CD4-positive, alpha-beta T cell treated with Interferon gamma for 1 hour (primary cell): ENCODE measurements around the gene UVRAG.
A peak's percentile ranks its signal among the peaks of the same experiment; 100 is the strongest.

Experiments
- DNase-seq: peaks from one replicate; pipeline ENCODE4 v3.0.0-alpha.2; 2020

UVRAG gene

GRCh38 chr11:75814677-75815344 is at the start of gene UVRAG:
Gene UVRAG, plus strand, starts transcription at chr11:75815210. Its CDS starts 198 bp downstream, at chr11:75815408.
- peak; percentile 99 for DNase-seq

DNA sequence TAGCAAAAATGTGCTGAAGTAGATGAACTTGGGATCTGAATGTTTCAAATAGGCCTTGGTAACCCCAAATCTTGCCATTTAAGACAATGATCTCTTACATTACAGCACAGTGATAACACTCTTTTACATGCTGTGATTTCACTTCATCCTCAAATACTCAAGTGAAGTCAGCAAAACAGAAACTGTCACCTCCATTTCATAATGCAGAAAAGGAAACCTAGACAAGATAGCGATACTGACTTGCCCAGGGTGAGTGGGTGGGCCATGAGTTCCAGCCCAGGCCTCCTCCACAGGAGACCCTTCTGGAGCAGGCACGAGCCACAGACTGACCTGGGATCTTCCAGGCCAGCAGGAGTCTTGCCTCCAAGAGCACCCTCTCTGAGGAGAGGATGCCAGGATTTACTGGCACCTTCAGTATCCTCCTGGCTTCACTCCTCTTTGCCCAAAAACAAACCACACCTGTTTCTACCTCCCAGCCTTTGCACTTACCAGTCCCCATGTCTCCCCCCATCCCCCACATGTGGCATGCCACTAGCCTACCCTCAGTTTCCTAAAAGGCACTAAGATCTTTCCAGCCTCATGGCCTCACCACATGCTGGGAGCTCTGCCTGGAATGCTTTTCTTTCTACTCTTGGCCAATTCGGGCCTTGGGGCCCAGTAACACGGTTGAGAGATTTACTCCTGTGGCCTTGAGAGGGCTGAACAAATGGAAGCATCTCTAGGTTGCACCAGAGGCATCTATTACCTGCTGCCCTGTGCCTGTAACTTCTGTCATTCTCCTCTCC is 48.4 kb upstream of the UVRAG start:
- no peak for DNase-seq

GRCh38 chr11:75767228-75767572 is 47.8 kb upstream of the UVRAG start:
- no peak for DNase-seq

GRCh38 chr11:75767793-75768111 is 47.3 kb upstream of the UVRAG start:
- DNase-seq = no peak

GRCh38 chr11:75768112-75768908 is 46.7 kb upstream of the UVRAG start, which contains the start of gene DGAT2:
Gene DGAT2, plus strand, starts transcription at chr11:75768778. Its CDS starts 214 bp downstream, at chr11:75768992.
- DNase-seq = peak; percentile 70

DNA sequence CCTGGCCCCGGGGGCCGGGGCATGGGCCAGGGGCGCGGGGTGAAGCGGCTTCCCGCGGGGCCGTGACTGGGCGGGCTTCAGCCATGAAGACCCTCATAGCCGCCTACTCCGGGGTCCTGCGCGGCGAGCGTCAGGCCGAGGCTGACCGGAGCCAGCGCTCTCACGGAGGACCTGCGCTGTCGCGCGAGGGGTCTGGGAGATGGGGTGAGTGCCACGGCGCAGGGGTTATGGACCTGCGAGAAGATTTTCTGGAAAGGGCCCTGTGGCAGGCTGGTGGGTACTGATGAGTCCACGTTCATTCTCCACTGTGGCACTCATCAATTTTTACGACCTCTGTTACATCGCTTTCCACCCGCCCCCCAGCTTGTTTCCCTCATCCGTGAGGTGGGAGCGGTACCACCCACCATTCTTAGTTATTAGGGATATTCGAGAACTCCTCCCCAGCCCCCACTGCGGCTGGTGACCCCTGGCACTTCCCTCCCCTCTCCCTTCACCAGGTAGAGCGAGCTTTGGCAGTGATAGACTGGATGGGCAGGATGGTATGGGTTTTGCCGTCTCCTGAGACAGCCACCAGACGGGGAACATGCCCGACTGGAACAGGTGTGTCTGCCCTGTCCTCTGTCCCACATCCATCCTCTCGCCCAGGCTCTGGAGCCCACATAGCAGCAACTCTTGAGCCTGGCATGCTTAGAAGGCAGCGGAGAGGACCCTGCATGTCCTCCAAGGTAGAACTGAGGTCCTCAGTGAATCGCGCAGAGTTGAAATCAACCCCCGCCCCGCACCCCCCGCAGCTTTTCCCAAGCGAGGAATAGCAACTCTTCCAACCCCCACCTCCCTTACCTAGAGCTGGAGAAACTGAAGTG is 45.9 kb upstream of the UVRAG start:
- no peak for DNase-seq

GRCh38 chr11:75770102-75770501 is 44.9 kb upstream of the UVRAG start:
- no peak for DNase-seq

DNA sequence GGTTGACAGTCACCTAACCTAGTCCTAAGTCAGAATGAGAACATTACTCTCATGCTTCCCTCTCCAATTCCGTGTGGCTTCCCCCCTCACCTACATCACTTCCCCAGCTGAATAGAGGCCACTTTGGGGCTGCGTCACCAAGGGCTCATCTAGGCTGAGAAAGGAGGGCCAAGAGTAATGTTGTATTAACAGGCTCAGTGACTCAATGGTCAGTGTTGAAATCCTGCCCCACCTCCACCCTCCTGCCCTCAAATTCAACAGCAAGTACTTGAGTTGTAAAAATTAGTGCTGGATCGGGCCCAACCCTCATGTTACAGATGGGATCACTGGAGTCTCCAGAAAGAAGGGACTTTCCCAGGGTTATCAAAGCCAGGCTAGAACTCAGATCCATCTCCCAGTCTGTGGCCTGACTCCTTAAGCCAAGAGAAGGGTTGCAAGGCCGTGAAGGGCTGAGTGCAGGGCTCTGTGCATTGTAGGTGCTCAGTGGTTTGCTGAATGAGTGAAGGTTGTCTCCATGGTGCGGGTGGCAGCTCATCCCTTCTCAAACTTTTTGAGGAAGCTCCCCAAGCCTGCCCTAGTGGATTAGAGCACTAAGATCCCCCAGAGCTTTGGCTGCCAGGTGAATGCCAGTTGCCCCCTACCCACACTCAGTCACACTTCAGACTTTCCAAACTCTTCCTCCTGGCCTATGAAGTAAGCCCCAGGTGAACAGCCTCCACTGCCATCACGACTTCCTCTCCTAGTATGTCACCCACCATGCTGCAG is 43.2 kb upstream of the UVRAG start:
- peak; percentile 73 for DNase-seq

GRCh38 chr11:75773595-75774353 is 41.2 kb upstream of the UVRAG start:
- peak; percentile 72 for DNase-seq

- DNase-seq = no peak
Measured at GRCh38 chr11:75775056-75775455, 40.0 kb upstream of the UVRAG start.

DNA sequence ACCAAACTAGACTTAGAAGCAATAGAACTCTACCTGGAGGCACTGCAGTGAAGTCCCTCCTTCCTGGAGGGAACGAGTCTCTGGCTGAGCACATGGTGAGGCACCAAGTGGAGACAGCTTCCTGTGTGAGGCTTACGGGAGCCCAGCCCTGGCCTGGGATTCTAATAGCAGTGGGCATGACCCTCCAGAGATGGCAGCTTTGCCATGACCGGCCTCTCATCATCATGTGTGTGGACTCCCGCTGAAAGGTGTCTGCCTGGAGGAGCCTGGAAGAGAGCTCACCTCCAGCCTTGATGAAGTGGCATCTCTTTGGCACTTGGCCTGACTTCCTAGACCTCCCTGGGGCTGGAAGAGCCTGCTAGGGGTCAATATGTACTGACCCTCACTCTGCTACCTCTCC is 38.5 kb upstream of the UVRAG start:
- DNase-seq = no peak

DNA sequence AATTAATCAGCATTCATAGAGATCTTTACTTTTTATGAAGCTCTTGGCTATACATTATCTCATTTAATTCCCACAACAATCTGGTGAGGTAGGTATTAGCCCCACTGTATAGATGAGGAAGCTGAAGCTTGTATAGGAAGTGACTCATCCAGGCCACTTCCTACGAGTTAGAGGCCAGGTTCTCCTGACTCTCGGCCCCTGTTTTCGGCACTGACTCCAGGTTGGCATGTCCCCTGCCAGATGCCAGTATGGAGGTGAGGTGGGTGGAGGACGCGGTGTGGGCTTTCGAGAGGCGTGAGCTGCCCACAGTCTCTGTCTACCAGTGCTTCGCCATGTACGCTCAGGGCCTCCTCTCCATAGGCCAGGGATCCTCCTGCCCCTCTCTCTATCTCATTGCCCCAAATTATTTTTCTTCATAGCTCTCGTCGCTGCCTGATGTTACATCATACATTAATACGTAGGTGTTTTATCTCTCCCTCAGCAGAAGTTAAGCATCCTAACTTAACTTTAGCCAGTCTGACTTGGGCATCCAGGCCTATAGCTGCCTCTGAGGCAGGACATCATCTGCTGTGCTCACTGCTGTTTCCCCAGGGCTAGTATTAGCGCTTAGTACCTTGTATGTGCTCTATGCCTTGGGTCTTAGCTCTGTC is 37.4 kb upstream of the UVRAG start:
- DNase-seq = peak; percentile 19

DNA sequence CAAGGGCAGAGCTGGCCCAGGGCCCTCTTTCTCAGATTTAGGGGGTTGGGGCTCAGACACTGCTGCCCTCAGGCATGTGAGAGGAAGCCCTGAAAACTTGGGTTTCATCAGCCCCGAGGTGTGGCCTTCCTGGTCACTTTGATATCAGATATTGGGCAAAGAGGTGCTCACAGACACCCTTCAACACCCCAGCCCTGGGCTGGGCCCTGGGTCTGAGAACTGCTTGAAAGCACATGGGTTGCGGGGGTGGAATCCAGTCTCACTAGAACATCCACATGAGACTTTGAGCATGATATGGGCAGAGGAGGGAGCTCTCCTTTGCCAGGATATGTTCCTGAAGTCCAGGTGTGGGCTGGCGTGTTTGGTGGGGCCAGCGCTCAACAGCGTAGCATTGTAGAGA is 36.0 kb upstream of the UVRAG start:
- no peak for DNase-seq

GRCh38 chr11:75779960-75780359 is 35.0 kb upstream of the UVRAG start:
- no peak for DNase-seq

DNA sequence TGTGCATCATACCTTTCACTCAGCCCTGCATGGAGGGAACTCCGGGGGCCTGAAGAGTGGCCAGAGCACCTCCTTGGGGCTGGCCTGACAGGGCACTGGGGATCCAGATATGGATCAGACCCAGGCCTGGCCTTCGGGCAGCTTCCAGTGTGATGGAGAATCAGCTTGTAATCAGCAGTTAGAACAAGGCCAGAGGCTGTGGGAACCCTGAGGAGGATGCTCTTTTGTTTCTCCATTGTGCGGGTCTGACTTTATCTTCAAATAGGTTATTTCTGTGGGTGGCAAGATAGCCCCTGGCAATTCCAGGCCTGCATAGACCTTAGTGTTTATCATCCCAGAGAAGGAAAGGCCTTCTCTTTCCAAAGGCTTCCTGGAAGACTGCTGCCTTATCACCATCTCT is 34.1 kb upstream of the UVRAG start:
- no peak for DNase-seq

DNA sequence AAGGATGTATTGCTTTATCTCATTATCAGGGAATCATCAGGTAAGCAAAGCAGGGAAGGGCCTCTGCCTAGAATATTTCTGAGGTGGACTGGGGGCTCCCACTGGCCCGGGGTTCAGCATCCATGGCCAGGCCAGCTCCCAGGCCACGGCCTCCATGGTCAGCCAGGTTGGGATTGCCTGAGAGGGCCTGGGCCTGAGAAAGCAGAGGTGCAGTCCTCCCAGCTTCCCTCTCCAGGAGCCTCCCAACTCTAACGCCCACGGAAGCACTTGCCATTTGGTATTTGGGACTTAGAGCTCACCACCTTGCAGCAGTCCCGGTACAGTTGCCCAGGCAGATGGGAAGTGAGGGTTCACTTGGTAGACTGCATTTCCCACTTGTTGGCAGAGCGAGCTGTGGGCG is 33.7 kb upstream of the UVRAG start:
- no peak for DNase-seq

GRCh38 chr11:75781831-75782230 is 33.2 kb upstream of the UVRAG start:
- DNase-seq = no peak

DNA sequence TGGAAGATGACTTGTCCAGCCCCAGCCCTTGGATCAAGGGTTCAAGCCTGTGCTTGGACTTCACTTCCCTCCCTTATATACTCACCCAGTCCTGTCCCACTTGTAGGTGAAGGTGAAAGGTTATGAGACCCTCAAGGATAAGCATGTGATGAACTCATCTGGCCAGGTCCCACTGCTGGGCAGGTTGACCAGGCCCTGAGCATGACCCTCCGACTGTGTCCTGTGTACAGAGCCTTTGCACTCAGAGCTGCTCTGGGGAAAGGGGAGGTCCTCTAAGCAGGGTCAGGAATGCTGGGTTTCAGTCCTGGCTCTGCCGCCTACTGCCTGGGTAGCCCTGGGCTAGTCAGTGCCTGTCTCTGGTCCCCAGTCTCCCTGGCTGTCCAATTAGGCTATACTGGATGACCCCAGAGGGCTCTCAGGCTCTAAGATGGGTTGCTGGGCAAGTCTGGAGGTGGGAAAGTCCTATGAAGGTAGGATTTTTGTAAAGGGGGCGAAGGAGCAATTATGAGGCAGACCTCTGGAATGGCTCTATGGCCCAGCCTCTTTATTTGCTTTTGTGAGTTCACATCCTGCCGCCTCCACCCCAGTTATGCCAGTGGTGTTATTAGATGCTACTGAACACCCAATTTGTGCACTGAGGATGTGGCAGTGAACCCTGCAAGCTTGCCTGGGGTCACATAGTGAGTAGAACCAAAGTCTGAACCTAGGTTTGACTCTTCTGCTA is 32.3 kb upstream of the UVRAG start:
- no peak for DNase-seq

DNA sequence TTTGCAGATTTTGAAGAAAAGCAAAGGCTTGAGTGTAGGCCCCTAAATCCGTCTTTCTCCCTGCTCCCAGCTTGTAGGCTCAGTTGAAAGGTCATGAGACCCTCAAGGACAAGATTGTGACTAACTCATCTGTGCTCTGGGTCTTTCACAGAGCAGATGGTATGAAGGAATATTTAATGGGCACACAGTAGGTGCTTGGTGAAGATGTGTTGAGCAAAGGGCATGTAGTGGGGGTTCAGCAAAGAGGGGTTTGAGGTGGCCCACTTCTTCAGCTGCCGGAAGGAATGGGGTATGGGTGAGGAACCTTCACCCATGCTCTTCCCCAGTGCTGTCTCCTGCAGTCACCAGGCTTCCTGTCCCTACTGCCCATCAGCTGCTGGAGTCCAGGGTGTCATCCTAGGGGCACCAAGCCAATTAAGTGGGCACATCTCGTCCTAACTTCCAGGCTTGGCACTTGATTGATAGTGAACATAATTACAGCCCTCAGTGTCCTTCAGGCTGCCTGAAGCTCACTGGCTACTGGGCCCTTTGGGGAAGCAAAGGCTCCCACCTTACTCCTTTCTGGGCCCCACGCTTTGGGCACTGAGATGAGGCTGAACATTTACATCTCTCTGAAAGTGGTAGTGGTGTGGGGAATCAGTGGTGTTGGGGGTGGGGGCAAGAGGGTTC is 31.5 kb upstream of the UVRAG start:
- DNase-seq = no peak
